Measurements from ENCODE around the gene CATSPER4. TPM values are rescaled to one million over a fixed set of nuclear protein-coding genes. Genes with fewer than 3 reads are reported as not detected.

CATSPER4 gene
- total RNA-seq, 4 donors from 2014 or later, result not detected

DNA sequence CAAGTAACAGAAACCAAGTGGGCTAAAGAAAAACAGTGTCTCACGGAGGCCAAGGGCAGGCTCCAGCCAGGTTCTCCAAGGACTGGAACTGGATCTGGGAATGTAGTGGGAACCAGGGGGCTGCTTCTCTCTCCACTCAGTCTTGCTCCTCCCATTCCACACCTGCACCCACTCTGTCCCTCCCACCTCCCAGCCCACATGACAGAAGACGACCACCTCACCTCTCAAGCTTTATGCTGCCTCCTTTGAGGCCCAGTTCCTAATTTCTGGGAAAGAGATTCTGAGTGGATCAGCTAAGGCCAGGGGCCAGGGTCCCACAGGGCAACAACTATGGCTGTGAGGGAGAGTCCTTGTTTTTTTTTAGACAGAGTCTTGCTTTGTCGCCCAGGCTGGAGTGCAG is 24.8 kb downstream of the CATSPER4 start:
- H3K4me1 ChIP-seq, result peaks cover 0 to 6% (median 0%) of the 10 kb centered on the region in 4 donors
- in situ Hi-C loops (cut with MboI; ENCODE audit: low pct_ligation_motif_present in 1 of 4, low pct_unique_long_range_greater_than_20kb in 1 of 4, low sequenced_read_pairs in 3 of 4), result no loop called here
- DNase-seq, result no peak
- no peaks in the 10 kb centered on the region for H3K36me3 ChIP-seq
- intact Hi-C loops (cut with DNase I; ENCODE audit: low total_unique reads), result no loop called here
- 0 to 44% methylated on average over 1 to 3 of the region's 3 CpGs for WGBS, 2 donors (ENCODE audit: low coverage in 1 of 2)
- H3K27me3 ChIP-seq, result no peaks in the 10 kb centered on the region
- H3K4me3 ChIP-seq, result no peak overlapping the region
- no peak overlapping the region for H3K27ac ChIP-seq
- TF ChIP-seq POLR2AphosphoS5 (IDR thresholded peaks at IDR 0.05), result no peak
- no peak for TF ChIP-seq CTCF (IDR thresholded peaks at IDR 0.05)
- TF ChIP-seq EP300 (IDR thresholded peaks at IDR 0.05; ENCODE audit: low read depth), result no peak
- no peak for TF ChIP-seq POLR2A (IDR thresholded peaks at IDR 0.05)
- H3K9me3 ChIP-seq, result no peaks in the 10 kb centered on the region

DNA sequence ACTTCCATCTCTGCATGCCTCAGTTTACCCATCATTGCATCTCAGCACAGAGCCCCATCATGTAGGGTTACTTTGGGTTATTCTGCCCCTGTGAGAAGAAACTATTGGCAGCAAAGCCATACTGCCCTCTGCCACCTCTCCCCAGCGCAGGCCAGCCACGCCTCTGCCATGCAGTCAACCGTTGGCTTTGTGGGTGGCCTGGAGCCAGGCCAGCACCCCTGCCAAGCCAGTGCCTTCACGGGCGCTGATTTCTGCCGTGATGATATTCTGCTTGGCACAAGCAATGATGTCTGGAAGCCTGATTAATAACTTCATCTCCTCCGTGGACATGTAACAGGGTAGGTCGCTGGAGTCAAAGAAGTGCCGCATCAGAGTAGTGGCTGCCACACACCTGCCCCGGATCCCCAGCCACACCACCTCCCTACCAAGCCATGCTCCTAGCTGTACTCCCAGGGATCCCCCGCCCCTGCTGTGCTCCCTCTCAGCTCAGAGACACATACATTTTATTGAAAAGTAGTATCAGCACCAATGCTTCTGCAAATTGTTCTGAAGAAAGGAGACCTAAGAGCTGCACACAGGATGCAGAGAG is 28.6 kb downstream of the CATSPER4 start:
- peaks cover 5% of the 10 kb centered on the region for H3K27me3 ChIP-seq
- H3K27ac ChIP-seq, result no peak overlapping the region
- peaks cover 3 to 17% (median 7%) of the 10 kb centered on the region in 4 donors for H3K4me1 ChIP-seq
- no peaks in the 10 kb centered on the region for H3K36me3 ChIP-seq
- WGBS, 2 donors (ENCODE audit: low coverage in 1 of 2), result 36% methylated on average over 11 of the region's 11 CpGs; no CpG with 5 or more reads in 1 of the 2 donors
- in situ Hi-C loops (cut with MboI; ENCODE audit: low pct_ligation_motif_present in 1 of 4, low pct_unique_long_range_greater_than_20kb in 1 of 4, low sequenced_read_pairs in 3 of 4), result no loop called here
- H3K4me3 ChIP-seq, result no peak overlapping the region
- no peaks in the 10 kb centered on the region for H3K9me3 ChIP-seq
- no peak for TF ChIP-seq POLR2AphosphoS5 (IDR thresholded peaks at IDR 0.05)
- TF ChIP-seq EP300 (IDR thresholded peaks at IDR 0.05; ENCODE audit: low read depth), result no peak
- no peak for TF ChIP-seq CTCF (IDR thresholded peaks at IDR 0.05)
- no peak for TF ChIP-seq POLR2A (IDR thresholded peaks at IDR 0.05)
- intact Hi-C loops (cut with DNase I; ENCODE audit: low total_unique reads), result no loop called here
- peak; percentile 41 for DNase-seq

DNA sequence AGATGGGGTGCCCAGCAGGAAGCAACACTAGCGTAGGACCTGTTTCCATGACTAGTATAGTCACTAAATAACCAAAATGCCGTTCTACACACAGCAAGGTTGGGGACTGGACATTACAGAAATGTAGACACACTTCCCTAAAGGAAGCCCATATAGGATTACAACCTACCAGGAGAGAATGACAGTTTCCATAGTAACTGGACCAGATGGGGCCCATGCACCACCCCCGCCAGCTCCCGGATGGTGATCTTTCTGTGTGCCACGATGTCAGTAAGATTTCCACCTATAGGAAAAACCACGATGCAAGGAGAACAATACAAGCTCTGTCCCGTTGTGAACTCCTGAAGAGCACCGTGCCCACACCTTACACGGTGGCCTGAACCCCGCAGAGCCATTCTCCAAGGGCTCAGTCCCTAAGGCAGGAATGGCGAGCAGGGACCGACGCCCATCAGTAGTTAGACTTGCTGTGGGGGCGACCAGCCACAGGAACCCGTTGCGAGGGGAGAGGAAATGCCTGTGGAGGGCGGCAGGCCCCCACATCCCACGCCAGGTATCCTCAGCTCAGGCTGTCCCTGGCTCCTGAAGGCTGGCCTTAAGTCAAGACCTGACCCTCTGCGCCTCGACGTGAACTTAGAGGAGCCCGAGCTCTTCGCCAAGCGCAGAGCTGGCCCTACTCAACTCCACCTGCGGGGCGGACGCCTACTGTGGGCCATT is 30.0 kb downstream of the CATSPER4 start:
- 80% methylated on average over 11 to 26 of the region's 27 CpGs for WGBS, 2 donors (ENCODE audit: low coverage in 1 of 2)
- no peak overlapping the region for H3K27ac ChIP-seq
- DNase-seq, result no peak
- intact Hi-C loops (cut with DNase I; ENCODE audit: low total_unique reads) (no loop called here), in situ Hi-C loops (cut with MboI; ENCODE audit: low pct_ligation_motif_present in 1 of 4, low pct_unique_long_range_greater_than_20kb in 1 of 4, low sequenced_read_pairs in 3 of 4) (no loop called here)
- peaks cover 6 to 17% (median 12%) of the 10 kb centered on the region in 4 donors for H3K4me1 ChIP-seq
- no peak for TF ChIP-seq CTCF (IDR thresholded peaks at IDR 0.05)
- TF ChIP-seq POLR2A (IDR thresholded peaks at IDR 0.05), result no peak
- no peak for TF ChIP-seq POLR2AphosphoS5 (IDR thresholded peaks at IDR 0.05)
- TF ChIP-seq EP300 (IDR thresholded peaks at IDR 0.05; ENCODE audit: low read depth), result no peak
- H3K9me3 ChIP-seq, result no peaks in the 10 kb centered on the region
- H3K36me3 ChIP-seq, result no peaks in the 10 kb centered on the region
- H3K4me3 ChIP-seq, result no peak overlapping the region
- peaks cover 13% of the 10 kb centered on the region for H3K27me3 ChIP-seq

DNA sequence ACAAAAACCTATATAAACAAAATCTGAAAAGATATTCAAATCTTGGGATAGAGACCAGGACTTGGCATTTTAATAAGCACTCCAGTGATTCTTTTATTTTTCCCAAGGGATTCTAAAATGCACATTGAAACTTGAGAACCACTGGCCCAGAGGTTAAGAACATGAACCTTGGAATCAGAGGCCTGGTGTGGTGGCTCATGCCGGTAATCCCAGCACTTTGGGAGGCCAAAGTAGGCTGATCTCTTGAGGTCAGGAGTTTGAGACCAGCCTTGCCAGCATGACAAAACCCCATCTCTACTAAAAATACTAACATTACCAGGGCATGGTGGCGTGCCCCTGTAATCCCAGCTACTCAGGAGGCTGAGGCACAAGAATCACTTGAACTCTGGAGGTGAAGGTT is 30.7 kb downstream of the CATSPER4 start:
- no peak for DNase-seq
- Histone ChIP-seq H3K4me1 (peaks cover 6 to 23% (median 15%) of the 10 kb centered on the region in 4 donors), H3K4me3 (no peak overlapping the region), H3K27ac (no peak overlapping the region), H3K36me3 (no peaks in the 10 kb centered on the region), H3K9me3 (no peaks in the 10 kb centered on the region), H3K27me3 (peaks cover 20% of the 10 kb centered on the region)
- TF ChIP-seq POLR2A (IDR thresholded peaks at IDR 0.05) (no peak), EP300 (IDR thresholded peaks at IDR 0.05; ENCODE audit: low read depth) (no peak), POLR2AphosphoS5 (IDR thresholded peaks at IDR 0.05) (no peak), CTCF (IDR thresholded peaks at IDR 0.05) (no peak)
- in situ Hi-C loops (cut with MboI; ENCODE audit: low pct_ligation_motif_present in 1 of 4, low pct_unique_long_range_greater_than_20kb in 1 of 4, low sequenced_read_pairs in 3 of 4) (no loop called here), intact Hi-C loops (cut with DNase I; ENCODE audit: low total_unique reads) (no loop called here)
- WGBS, 2 donors (ENCODE audit: low coverage in 1 of 2), result 63 to 86% methylated on average over 2 of the region's 2 CpGs

Measured in transverse colon (tissue), 4 donors.